Medulla oblongata (tissue), 1 donor: ENCODE measurements around the gene EYS.

ENCODE experiments used
- DNase-seq: peaks from one replicate; pipeline ENCODE4 v3.0.0-alpha.2; 2015; ENCODE audit errors: extremely low spot score

EYS gene

DNA sequence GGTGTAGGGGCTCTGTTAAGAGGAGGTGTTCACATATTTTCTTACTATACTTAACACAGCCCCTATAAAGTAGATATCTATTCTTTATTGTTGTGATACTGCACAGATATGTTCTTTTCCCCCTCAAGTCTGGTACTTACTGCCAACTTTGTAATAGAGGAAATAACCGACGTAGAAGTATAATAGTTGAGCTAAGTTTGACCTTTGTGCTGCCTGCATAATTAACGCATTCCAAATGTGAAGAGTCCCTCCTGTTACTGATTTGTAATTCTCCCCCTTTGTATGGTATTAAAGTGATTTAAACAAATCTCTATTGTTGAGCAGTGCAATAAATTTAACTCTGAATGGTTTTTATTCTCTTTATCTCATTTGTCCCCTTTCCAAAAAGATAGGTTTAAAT is 2032.4 kb downstream of the EYS start:
- no peak for DNase-seq

DNA sequence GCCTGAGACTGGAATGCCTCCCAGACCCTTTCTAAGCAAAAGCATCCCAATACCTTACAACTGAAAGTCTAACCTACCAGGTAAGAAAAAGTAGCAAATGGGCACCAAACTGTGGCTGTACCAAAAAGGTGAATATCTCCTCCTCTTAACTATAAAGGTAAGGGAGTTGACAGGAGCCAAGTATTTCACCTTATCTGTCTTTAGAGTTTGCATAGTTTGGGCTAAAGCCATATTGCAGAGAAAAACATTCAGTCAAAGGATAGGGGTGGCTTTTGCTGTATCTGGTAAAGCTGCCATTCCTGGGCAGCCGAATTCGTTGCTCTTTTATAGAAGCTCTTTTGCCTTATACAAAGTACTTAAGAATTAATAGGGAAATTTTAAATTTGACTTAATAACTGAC is 2033.3 kb downstream of the EYS start:
- no peak for DNase-seq

DNA sequence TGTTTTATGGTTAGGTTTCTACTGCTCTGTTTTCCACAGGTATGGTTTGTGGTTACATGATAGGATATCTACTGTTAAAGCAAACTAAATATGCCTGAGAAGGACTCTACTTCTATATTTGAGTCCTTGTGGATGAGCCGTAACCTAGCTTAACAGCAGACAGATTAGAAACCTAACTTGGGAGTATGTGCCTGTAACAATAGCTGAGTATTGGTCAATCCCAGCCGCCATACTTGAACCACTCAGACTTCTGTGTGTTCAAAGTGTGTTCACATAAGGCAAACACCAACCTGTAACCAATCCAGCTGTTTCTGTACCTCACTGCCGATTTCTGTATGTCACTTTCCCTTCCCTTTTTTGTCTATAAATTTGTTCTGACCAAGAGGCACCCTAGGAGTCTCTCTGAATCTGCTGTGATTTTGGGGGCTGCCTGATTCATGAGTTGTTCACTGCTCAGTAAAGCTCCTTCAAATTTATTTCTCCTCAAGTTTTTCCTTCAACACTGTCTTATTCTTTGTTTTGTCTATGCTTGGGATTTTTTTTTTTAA is 2034.4 kb downstream of the EYS start:
- no peak for DNase-seq

DNA sequence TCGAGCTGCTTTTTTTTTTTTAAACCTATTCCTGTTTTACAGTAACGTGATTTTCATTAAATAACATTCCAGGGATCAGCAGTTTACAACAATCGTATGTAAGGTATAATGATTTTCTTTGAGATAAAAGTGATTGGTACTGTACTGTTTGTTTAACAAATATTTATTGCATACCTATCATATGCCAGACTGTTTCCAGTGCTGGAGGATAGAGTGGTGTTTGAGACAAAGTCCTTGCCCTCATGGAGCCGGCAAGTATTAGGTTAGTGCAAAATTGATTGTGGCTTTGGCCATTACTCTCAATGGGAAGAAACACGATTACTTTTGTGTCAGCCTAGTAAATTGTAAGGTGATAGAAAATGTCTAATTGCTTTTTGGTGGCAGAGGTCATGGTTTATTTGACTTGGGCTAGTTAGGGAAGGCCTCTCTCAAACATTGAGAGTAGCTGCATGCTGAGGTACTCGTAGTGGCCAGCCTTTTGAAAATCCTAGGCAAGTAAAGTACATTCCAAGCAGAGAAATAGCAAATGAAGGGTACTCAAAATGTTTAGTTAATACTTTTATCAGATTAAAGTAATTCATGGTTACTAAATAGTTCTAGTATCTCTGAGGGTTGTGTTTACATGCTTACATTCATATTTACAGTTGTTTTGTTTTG is 2035.8 kb downstream of the EYS start:
- DNase-seq = no peak
